ENCODE measurements around the gene CBR1. TPM values are rescaled to one million over a fixed set of nuclear protein-coding genes. Genes with fewer than 3 reads are reported as not detected.
A peak's percentile ranks its signal among the peaks of the same experiment; 100 is the strongest.

CBR1 gene
- total and polyA plus RNA-seq, 2 experiments from 2014 or later = 151 to 179 TPM

DNA sequence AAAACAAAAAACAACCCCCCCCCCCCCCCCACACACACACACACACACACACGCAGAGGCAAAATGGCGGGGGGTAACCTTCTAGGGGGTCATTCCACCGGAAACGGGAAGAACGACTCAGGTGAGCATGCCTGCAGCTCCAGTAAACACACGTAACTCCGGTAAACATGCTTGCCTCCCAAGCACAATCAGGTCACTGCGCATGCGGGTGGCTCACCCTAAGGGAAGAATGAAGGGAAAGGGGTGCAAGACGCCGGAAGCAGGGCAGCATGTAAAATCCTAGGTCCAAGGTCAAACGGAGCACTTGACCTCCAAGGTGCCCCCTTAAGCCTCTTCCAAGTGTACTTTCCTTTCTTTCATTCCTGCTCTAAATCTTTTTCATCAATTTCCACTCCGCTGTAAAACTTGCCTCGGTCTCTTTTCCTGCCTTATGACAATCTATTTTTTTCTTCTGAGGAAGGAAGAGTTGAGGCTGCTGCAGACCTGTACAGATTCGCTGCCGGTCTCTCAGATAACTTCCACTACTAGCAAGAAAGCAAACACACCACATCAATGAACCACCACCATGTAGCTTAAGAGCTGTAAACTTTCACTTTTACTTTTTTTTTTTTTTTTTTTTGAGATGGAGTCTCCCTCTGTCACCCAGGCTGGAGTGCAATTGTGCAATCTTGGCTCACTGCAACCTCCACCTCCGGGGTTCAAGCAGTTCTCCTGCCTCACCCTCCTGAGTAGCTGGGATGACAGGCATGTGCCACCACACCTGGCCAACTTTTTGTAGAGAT, 44.0 kb downstream of the CBR1 start:
- WGBS, 2 experiments (ENCODE audit: low coverage in 1 of 2, low lambda C conversion rate in 2 of 2, missing lambda C conversion rate in 2 of 2) = 67 to 74% methylated on average over 15 to 17 of the region's 17 CpGs
- Histone ChIP-seq H2AFZ (peak overlapping the region; percentile 95), H3K79me2 (ENCODE audit: insufficient read depth) (no peaks in the 10 kb centered on the region), H3K9me3 (ENCODE audit: low read depth) (no peaks in the 10 kb centered on the region), H3K4me3 (no peak overlapping the region), H3K9ac (no peak overlapping the region), H3K4me1 (ENCODE audit: insufficient read depth) (peaks cover 3% of the 10 kb centered on the region; the same call in 1 of the 2 replicates), H4K20me1 (ENCODE audit: insufficient read depth) (no peaks in the 10 kb centered on the region), H3F3A (ENCODE audit: insufficient read depth) (no peaks in the 10 kb centered on the region), H3K27me3 (replicated peaks; ENCODE audit: insufficient read depth) (no peaks in the 10 kb centered on the region), H3K9me2 (ENCODE audit: insufficient read depth) (no peaks in the 10 kb centered on the region), H3K27ac (no peak overlapping the region), H3K4me2 (ENCODE audit: unreplicated experiment) (no peak overlapping the region), H3K36me3 (ENCODE audit: low read depth) (no peaks in the 10 kb centered on the region)
- no peak for TF ChIP-seq EZH2 (IDR thresholded peaks at IDR 0.05; ENCODE audit: insufficient read depth, poor library complexity, severe bottlenecking)
- TF ChIP-seq EZH2phosphoT487 (IDR thresholded peaks at IDR 0.05; ENCODE audit: insufficient read depth, low read depth) = no peak
- DNase-seq = no peak
- in situ Hi-C loops (cut with MboI) = no loop called here

GRCh38 chr21:36115138-36115730, 45.4 kb downstream of the CBR1 start:
- no peak for DNase-seq
- H3K9me2 ChIP-seq (ENCODE audit: insufficient read depth) = no peaks in the 10 kb centered on the region
- H3K9me3 ChIP-seq (ENCODE audit: low read depth) = no peaks in the 10 kb centered on the region
- H3K27ac ChIP-seq = no peak overlapping the region
- no peaks in the 10 kb centered on the region for H3K36me3 ChIP-seq (ENCODE audit: low read depth)
- no peak for TF ChIP-seq EZH2phosphoT487 (IDR thresholded peaks at IDR 0.05; ENCODE audit: insufficient read depth, low read depth)
- TF ChIP-seq EZH2 (IDR thresholded peaks at IDR 0.05; ENCODE audit: insufficient read depth, poor library complexity, severe bottlenecking) = no peak
- peaks cover 5% of the 10 kb centered on the region for H3K4me1 ChIP-seq (ENCODE audit: insufficient read depth)
- in situ Hi-C loops (cut with MboI) = no loop called here
- H3K79me2 ChIP-seq (ENCODE audit: insufficient read depth) = no peaks in the 10 kb centered on the region
- no peaks in the 10 kb centered on the region for H3K27me3 ChIP-seq (replicated peaks; ENCODE audit: insufficient read depth)
- H3K9ac ChIP-seq = no peak overlapping the region
- H4K20me1 ChIP-seq (ENCODE audit: insufficient read depth) = no peaks in the 10 kb centered on the region
- no peaks in the 10 kb centered on the region for H3F3A ChIP-seq (ENCODE audit: insufficient read depth)
- H2AFZ ChIP-seq = no peak overlapping the region
- no peak overlapping the region for H3K4me2 ChIP-seq (ENCODE audit: unreplicated experiment)
- H3K4me3 ChIP-seq = no peak overlapping the region
- WGBS, 2 experiments (ENCODE audit: low coverage in 1 of 2, low lambda C conversion rate in 2 of 2, missing lambda C conversion rate in 2 of 2) = 89 to 93% methylated on average over 6 of the region's 6 CpGs

GRCh38 chr21:36117286-36117741, 47.5 kb downstream of the CBR1 start:
- Histone ChIP-seq H3K27me3 (replicated peaks; ENCODE audit: insufficient read depth) (no peaks in the 10 kb centered on the region), H2AFZ (no peak overlapping the region), H3K4me2 (ENCODE audit: unreplicated experiment) (no peak overlapping the region), H3K36me3 (ENCODE audit: low read depth) (no peaks in the 10 kb centered on the region), H4K20me1 (ENCODE audit: insufficient read depth) (no peaks in the 10 kb centered on the region), H3K9me2 (ENCODE audit: insufficient read depth) (no peaks in the 10 kb centered on the region), H3K9me3 (ENCODE audit: low read depth) (no peaks in the 10 kb centered on the region), H3K4me3 (no peak overlapping the region), H3F3A (ENCODE audit: insufficient read depth) (no peaks in the 10 kb centered on the region), H3K4me1 (ENCODE audit: insufficient read depth) (peaks cover 11% of the 10 kb centered on the region), H3K9ac (no peak overlapping the region), H3K79me2 (ENCODE audit: insufficient read depth) (no peaks in the 10 kb centered on the region), H3K27ac (no peak overlapping the region)
- DNase-seq = no peak
- TF ChIP-seq EZH2phosphoT487 (IDR thresholded peaks at IDR 0.05; ENCODE audit: insufficient read depth, low read depth) (no peak), EZH2 (IDR thresholded peaks at IDR 0.05; ENCODE audit: insufficient read depth, poor library complexity, severe bottlenecking) (no peak)
- 85 to 89% methylated on average over 2 of the region's 2 CpGs for WGBS, 2 experiments (ENCODE audit: low coverage in 1 of 2, low lambda C conversion rate in 2 of 2, missing lambda C conversion rate in 2 of 2)
- in situ Hi-C loops (cut with MboI) = no loop called here

GRCh38 chr21:36120304-36120888, 50.6 kb downstream of the CBR1 start:
- DNase-seq = peak; percentile 61
- peak overlapping the region; percentile 75 for H2AFZ ChIP-seq
- 47% methylated on average over 7 of the region's 7 CpGs for WGBS, 2 experiments (ENCODE audit: low coverage in 1 of 2, low lambda C conversion rate in 2 of 2, missing lambda C conversion rate in 2 of 2)

More at GRCh38 chr21:36120304-36120888, 50.6 kb downstream of the CBR1 start:
- Histone ChIP-seq H3K9me3 (ENCODE audit: low read depth) (no peaks in the 10 kb centered on the region), H3K4me1 (ENCODE audit: insufficient read depth) (peaks cover 8% of the 10 kb centered on the region; the same call in 1 of the 2 replicates), H3K27me3 (replicated peaks; ENCODE audit: insufficient read depth) (no peaks in the 10 kb centered on the region), H3K9ac (no peak overlapping the region), H3K27ac (peak overlapping the region; percentile 18; the same call in 1 of the 2 replicates), H3K36me3 (ENCODE audit: low read depth) (no peaks in the 10 kb centered on the region), H4K20me1 (ENCODE audit: insufficient read depth) (no peaks in the 10 kb centered on the region), H3F3A (ENCODE audit: insufficient read depth) (no peaks in the 10 kb centered on the region), H3K79me2 (ENCODE audit: insufficient read depth) (no peaks in the 10 kb centered on the region), H3K4me3 (no peak overlapping the region), H3K9me2 (ENCODE audit: insufficient read depth) (no peaks in the 10 kb centered on the region), H3K4me2 (ENCODE audit: unreplicated experiment) (peak overlapping the region; percentile 8)
- TF ChIP-seq EZH2phosphoT487 (IDR thresholded peaks at IDR 0.05; ENCODE audit: insufficient read depth, low read depth) (no peak), EZH2 (IDR thresholded peaks at IDR 0.05; ENCODE audit: insufficient read depth, poor library complexity, severe bottlenecking) (no peak)
- in situ Hi-C loops (cut with MboI) = no loop called here

Small RNAs within 50 kb of the gene (small RNA-seq; reads per million reads assigned to genes)
- not detected for gene RNU6-992P (ENCODE audit: low read depth, low replicate concordance)

Other genes starting within 250 kb of the CBR1 start
- gene SETD4, start 9.5 kb upstream of the CBR1 start, total RNA-seq (2014; rRNA removed; shearing (Covaris generic)) = 10.4 and 12.9 TPM in 2 replicates
- gene SETD4, start 9.5 kb upstream of the CBR1 start, polyA plus RNA-seq (2016; fragmentation: Nextera tagmentation; extraction: Ambion mirVana) = 12.5 and 12.7 TPM in 2 replicates
- gene CBR3, start 65.1 kb downstream of the CBR1 start, total RNA-seq (2014; rRNA removed; shearing (Covaris generic)) = 17.3 and 29.0 TPM in 2 replicates
- 28.1 and 28.3 TPM in 2 replicates for gene CBR3, start 65.1 kb downstream of the CBR1 start, polyA plus RNA-seq (2016; fragmentation: Nextera tagmentation; extraction: Ambion mirVana)
- 12.0 and 12.3 TPM in 2 replicates for gene DOP1B, start 86.8 kb downstream of the CBR1 start, total RNA-seq (2014; rRNA removed; shearing (Covaris generic))
- gene DOP1B, start 86.8 kb downstream of the CBR1 start, polyA plus RNA-seq (2016; fragmentation: Nextera tagmentation; extraction: Ambion mirVana) = 5.4 and 6.0 TPM in 2 replicates